GM19463 (cell line): ENCODE results near the gene MICU1.
"Not testable (repeated sequence)": the region's sequence is repeated elsewhere in the genome, so short reads cannot be mapped to it uniquely, and the experiment has no call there.

Source experiments
- ATAC-seq: cut with Tn5 transposase; IDR thresholded peaks from one replicate; pipeline ENCODE4 v1.9.1; 2021; ENCODE audit warnings: mild to moderate bottlenecking, moderate library complexity; ENCODE audit not compliant: unreplicated experiment

The MICU1 gene

DNA sequence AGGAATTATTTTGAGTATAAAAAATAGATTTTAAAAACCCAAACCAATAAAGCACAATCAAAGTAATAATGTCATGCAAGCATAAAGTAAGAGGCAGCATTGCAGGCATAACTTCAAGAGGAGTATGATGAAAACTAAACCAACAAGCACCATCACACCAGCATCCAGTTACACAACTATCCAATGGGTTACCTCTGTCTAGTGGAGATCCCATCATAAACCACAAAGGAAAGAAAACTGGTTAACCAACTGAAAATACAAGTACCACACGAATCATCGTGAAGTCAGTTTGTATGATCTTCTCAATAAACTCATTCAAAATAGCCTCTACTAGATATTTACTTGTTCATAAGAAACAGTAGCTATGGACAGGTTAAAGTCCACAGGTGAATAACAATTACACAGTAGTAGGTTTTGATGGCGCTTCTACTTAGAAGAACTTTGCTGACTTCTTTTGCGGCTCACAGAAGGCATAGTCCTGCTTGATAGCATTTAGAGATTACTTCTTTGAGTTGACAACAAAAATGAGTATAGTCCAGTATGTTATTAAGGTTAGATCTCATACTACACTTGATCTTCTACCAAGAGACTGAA, 116.6 kb downstream of the MICU1 start:
- ATAC-seq, result no peak

DNA sequence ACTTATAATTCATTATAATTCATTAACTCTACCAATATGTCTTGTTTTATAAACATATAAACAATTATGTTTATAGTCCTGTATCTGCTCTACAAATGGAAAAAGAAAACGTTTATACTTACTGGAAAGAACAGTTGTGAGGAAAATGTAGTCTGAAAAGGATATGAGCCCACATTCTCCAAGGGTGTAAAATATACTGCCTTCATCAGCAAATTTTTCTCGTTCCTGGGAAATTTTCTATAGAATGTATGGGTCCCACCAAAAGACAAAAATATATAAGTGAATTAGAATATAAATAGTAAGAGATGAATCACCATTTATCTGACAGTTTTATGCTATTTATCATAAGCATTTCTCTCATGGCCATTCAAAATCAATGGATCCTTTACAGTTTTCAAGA, 117.8 kb downstream of the MICU1 start:
- no peak for ATAC-seq

DNA sequence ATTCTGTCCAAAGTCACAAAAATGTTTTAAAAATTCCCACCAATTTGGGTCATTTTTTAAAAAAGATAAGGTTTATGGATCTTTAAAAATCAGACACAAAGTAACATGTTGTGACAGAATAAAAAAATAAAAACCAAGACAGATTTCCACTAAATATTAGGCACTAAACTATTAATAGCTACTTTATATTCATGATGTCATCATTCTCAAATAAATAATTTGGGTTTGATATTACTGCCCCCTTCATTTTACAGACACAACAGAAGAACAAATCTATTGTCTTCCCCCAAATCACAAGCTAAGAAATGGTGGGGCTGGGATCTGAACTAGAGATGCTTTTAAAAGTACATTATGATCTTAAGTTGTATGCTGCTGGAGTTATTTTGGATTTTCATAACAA, 119.4 kb downstream of the MICU1 start:
- ATAC-seq, result no peak

DNA sequence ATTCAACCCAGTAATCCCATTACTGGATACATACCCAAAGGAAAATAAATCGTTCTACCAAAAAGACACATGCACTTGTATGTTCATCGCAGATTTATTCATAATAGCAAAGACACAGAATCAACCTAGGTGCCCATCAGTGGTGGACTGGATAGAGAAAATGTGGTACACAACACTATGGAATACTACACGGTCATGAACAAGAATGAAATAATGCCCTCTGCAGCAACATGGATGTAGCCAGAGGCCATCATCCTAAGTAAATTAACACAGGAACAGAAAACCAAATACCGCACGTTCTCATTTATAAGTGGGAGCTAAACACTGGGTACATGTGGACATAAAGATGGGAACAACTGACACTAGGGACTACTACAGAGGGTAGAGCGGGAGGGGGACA, 120.4 kb downstream of the MICU1 start:
- no peak for ATAC-seq

DNA sequence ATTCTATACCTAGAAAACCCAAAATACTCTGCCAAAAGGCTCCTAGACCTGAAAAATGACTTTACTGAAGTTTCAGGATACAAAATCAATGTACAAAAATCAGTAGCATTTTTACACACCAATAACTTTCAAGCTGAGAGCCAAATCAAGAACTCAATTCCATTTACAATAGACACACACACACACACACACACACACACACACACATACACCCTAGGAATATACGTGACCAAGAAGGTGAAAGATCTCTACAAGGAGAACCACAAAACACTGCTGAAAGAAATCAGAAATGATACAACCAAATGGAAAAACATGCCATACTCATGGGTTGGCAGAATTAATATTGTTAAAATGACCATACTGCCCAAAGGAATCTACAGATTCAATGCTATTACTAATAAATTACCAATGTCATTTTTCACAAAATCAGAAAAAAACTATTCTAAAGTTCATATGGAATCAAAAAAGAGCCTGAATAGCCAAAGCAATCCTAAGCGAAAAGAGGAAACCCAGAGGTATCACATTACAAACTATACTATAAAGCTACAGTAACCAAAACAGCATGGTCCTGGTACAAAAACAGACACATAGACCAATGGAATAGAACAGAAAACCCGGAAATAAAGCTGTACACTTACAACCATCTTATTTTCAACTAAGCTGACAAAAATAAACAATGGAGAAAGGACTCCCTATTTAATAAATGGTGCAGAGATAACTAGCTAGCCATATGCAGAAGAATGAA, 122.0 kb downstream of the MICU1 start:
- ATAC-seq, result no peak

DNA sequence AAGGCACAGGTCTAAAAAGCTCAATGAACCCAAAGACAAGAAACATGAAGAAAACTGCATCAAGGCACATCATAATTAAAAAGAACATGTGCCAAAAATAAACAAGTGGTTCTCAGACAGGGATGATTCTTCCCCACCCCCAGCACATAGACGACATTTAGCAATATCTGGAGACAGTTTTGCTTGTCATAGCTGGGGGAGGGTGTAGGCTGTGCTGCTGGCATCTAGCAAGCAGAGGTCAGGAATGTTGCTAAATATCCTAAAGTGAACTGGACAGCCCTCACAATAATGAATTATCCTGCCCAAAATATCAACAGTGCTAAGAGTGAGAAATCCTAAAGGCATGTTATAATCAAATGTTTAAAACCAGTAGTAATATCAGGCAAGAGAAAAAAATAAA, 122.6 kb downstream of the MICU1 start:
- no peak for ATAC-seq

DNA sequence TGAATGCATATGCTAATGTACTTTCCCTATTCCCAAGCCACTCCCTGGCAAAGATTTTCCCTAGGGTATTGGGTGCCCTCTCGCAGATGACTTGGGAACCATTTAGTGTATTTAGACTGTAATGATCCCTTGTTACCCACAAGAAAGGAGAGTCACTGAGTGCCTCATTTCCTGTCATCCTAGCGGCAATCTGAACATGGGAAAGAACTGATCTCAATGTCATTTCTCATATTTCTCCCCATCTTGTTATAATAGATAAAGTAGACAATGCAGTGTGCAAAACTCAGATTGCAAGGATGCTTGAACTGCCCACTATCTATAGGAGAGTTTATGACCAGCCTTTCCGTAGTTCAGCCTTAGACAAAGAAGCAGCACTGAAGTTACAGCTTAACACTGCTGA, 123.3 kb downstream of the MICU1 start:
- no peak for ATAC-seq

DNA sequence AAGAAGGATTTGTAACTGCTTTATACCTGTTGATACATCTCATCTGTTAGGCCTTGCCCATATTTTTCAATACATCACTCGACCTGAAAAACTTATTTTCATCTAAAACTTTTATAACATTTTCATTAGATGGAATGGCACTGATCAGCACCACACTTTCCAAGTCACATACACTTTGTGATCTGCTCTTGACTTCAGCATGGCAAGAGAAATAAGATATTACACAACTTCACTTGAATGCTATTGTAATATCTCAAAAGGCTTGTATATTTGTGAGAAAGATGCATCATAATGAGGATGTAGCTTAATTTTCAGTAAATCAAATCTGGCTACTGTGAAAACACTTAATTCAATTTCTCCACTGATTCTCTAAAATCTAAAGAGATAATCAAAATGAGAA, 126.2 kb downstream of the MICU1 start:
- ATAC-seq, result no peak

DNA sequence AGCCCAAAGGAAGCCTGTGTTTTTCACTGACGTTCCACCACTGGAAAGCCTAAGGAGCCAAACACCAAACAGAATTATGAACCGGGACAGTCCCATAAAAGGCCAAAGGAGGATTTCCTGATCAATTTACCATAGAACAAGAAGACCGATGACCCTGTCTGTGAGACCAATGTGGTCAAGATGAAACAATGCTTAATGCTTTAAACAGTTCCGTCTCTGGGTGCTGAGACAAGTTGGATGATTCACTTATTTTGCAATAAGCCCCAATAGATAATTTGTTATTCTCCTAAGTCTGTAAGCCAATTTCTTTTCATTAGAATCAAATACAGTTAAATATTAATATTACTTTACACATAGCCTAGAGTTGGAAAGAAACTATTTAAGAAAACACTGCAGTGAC, 134.9 kb downstream of the MICU1 start:
- ATAC-seq, result no peak

DNA sequence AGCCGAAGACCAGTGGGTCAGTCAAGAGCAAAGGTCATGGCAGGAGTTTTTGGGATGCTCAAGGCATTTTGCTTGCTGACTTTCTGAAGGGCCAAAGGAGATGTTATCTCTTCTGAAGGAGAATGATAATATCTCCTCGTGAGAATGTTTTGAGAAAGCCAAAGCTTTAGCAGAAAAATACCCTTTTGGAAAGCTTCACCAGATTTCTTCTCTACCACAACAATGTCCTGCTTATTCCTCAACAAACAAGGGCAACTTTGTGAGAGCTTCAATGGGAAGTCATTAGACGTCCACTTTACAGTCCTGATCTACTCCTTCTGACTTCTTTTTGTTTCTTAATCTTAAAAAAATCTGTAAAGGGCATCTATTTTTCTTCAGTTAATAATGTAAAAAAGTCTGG, 138.4 kb downstream of the MICU1 start:
- no peak for ATAC-seq

DNA sequence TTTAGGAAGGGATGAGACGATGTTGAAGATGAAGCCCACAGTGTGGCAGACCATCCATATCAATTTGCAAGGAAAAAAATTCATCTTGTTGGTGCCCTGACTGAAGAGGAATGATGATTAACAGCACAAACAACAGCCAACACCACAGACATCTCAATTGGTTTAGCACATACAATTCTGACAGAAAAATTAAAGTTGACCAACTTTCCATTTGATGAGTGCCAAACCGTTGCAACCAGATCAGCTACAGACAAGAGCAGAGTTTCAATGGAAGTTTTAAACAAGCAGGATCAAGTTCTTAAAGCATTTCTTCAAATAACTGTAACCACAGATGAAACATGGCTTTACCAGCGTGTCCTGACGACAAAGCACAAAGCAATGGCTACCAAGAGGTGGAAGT, 138.8 kb downstream of the MICU1 start:
- ATAC-seq, result no peak

DNA sequence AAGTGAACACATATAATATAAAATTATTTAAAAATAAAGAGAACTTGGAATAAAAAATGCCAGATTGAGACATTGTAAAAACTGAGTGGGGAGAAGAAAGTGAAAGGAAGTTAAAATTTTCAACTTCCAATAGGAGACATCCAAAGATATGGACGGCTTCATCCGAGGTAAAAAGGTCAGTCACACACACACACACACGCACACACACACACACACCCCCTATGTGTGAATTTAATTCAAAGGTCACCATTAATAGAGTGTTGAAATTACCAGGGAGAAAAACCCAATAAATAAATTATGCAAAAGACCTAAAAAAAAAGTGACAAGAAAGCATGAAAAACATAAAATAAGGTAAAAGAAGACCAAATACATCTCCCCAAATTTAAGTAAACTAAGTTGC, 140.2 kb downstream of the MICU1 start:
- ATAC-seq, result no peak

DNA sequence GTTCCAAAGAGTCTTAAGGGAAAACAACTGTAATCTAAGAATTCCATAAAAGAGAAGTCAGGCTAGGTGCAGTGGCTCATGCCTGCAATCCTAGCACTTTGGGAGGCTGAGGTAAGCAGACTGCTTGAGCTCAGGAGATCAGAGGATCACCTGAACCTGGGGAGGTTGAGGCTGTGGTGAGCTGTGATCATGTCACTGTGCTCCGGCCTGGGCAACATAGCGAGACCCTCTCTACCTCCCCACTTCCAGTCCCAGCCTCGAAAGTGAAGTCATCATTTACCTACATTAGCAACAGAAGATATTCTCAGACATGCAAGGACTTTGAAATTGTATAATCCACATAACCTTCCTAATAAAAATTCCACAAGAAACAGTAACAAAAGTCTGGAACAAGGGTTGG, 141.4 kb downstream of the MICU1 start:
- ATAC-seq, result no peak

DNA sequence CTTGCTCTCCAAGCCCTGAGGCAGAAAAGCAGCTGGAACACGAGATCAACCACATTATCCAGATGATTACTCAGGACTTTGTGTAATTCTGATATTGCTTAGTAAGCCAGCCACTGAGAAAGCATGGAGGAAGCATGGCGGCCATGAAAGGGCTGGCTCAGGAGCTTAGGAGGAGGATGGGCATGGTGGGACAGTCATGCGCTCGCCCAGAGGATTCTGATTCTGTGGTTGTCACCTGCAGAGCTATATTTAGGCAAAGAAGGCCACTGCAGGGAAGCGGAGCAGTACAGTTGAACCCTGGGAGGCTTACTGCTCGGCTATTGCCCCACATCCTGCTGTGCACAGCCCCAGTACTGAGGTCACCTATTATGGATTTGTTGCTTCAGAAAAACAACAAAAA, 142.4 kb downstream of the MICU1 start:
- no peak for ATAC-seq

DNA sequence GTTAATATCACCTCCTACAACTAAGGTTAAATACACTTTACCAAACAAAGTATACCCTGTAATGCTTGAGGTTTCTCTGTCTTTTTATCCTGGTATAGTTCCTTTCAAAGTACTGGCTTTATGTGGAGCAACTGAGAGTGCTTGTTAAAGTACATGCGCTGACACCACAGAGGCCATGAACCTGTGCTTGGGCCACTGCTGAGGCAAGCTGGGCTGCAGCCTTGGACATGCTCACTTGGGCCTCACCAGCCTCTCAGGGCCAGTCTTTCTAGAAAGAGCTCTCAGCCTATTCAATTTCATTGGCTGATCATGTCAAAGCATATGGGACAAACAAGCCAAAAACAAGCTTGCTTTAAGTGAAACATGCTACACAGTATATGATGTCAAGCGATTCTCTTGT, 145.0 kb downstream of the MICU1 start:
- ATAC-seq, result no peak

DNA sequence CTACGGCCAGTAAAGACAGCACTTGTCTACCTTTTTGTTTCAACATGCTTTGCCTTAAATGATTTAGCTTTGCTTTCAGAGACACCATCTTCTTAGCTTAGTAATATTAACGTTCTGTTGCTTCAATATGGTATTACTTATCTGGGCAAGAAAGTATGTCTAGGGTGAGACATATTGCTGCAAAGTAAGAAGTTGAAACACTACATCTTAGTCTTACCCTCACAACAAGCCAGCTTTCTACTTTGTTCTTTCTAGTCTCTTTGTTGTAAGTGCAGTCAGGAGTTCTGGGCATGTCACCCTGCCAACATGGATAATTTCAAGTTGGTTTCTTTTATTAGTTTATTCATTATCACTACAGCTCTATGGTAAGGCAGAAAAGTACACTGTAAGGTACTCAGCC, 148.4 kb downstream of the MICU1 start:
- no peak for ATAC-seq

DNA sequence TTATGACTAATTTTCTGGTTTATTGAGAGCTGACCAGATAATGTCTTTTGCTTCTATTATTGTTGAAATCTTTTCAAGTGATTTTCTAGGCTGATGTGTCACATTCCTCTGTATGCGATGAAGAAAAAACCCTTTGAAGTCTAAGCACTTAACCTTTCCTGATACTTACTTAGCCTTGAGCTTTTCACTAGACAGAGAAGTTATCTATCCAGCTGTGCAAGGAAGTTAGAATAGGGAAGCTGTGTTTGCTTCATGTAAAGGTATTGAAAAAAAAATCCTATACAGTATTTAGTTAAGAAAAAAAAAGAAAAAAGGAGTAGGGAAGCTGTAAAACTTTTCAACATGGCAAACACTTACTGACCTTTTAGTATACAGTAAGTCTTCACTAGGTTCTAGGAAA, 153.6 kb downstream of the MICU1 start:
- ATAC-seq, result no peak

DNA sequence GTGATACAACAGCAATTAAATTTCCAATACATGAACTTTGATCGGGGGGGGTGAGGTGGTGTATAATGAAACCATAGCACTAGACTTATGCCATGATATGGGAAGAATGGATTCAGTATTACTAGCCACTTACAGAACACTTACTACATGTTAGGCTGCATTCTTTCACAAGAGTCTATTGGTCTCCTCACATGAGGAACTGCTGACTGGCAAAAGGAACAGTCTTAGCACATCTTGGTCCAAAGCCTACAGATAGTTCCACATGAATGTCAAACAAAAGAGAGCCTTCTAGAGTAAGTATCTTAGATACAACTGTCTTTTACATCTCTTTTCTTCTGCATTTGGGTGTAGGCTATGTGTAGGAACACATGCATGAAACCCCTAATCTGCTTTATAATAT, 155.2 kb downstream of the MICU1 start:
- ATAC-seq, result no peak

DNA sequence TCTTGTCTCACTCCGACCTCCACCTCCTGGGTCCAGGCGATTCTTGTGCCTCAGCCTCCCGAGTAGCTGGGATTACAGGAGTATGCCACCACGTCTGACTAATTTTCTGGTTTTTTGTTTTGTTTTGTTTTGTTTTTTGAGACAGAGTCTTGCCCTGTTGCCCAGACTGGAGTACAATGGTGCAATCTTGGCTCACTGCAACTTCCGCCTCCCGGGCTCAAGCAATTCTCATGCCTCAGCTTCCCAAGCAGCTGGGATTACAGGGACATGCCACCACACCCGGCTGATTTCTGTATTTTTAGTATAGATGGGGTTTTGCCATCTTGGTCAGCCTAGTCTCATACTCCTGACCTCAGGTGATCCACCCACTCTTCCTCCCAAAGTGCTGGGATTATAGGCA, 158.8 kb downstream of the MICU1 start:
- ATAC-seq, result not testable (repeated sequence)

DNA sequence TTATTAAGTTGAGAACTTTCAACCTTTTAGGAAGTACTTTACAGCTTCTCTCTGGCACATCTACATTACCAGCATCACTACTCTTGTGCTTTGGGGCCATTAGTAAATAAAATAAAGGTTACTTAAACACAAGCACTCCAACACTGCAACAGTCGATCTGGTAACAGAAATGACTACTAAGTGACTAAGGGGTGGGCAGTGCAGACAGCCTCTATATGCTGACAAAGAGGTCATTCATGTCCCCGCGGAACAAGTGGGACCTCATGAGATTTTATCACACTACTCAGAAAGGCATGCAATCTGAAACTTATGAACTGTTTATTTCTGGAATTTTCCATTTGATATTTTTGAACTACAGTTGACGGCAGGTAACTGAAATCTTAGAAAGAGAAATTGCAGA, 159.9 kb downstream of the MICU1 start:
- no peak for ATAC-seq

DNA sequence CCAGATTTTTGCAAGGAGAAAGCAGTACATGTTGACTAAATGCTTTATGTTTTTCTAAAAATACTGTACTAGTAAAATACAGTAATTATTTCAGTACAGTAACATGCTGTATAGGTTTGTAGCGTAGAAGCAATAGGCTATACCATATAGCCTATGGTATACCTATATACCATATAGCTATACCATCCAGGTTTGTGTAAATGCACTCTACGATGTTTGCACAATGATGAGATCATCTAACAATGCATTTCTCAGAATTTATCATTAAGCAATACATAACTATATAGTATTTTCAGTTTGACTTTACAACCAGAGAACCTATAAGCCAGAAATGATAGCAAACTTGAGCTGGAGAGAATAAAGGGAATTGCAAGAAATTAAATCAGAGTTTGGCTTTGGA, 161.4 kb downstream of the MICU1 start:
- no peak for ATAC-seq

DNA sequence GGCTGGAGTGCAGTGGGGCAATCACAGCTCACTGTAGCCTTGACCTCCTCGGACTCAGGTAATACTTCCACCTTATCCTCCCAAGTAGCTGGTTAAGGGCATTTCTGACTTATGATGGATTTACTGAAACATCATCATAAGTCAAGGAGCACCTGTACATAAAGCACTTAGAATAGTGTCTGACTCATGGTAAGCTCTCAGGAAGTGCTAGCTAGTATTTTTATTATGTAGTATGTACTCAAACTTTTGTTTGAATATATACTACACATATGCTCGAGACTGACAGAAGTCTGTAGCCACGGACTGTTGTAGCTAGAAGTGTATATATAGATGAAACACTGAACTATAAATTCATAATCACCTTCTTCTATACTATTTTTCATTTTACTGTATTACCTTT, 163.6 kb downstream of the MICU1 start:
- no peak for ATAC-seq

DNA sequence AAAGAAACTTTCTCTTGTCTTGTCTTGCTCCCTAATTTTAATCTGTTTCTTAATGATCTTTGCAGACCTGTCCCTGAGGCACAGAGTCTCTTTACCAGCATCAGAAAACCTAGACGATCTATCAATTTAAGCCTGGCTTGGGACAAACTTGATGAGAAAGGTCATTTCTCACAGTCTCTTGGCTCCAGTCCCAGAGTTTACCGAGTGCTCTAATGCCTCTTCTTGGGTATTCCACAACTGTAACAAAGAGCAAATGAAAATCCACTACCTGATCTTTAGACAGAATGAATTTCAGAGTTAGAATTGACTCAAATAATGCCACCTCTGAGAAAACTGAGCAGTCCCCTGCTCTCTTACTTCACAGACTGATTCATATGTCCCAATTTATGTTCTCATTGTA, 164.8 kb downstream of the MICU1 start:
- no peak for ATAC-seq
